Esophagus muscularis mucosa (tissue), 4 donors: ENCODE data around the gene FAM111A.

ENCODE experiments used
- CTCF ChIP-seq, 3 experiments: fragments of 200-600 bp in 2 of 3; fragments of 450-650 bp in 1 of 3; sonication (generic) in 2 of 3; IDR thresholded peaks; one replicate each; pipeline ENCODE4 v1.5.1; 2017 to 2019; ENCODE audit warnings: antibody characterized with exemption in 3 of 3, mild to moderate bottlenecking in 2 of 3, moderate library complexity in 1 of 3
- EP300 ChIP-seq: sonication (generic); formaldehyde crosslinking; IDR thresholded peaks from one replicate; pipeline ENCODE4 v1.6.1; 2017; ENCODE audit warnings: antibody characterized with exemption
- POLR2A ChIP-seq: fragments of 450-650 bp; IDR thresholded peaks from one replicate; pipeline ENCODE4 v1.6.1; 2017; ENCODE audit warnings: antibody characterized with exemption, moderate library complexity, mild to moderate bottlenecking, low read depth
- POLR2AphosphoS5 ChIP-seq, 2 donors: sonication (generic); formaldehyde crosslinking; IDR thresholded peaks; one replicate each; pipeline ENCODE4 v1.6.1; 2017; ENCODE audit warnings: antibody characterized with exemption in 2 of 2

- TF ChIP-seq CTCF (IDR thresholded peaks at IDR 0.05) (peak in 2 of 3 experiments; percentile 4 to 23), POLR2A (no peak), POLR2AphosphoS5 (IDR thresholded peaks at IDR 0.05) (peak; percentile 64 to 74), EP300 (no peak)
Measured at GRCh38 chr11:59142530-59143507, at the start of gene FAM111A.
